Bronchial epithelial cell (primary cell): ENCODE measurements around the gene PLAGL2. TPM values are rescaled to one million over a fixed set of nuclear protein-coding genes. Genes with fewer than 3 reads are reported as not detected.

Experiments used
- DNase-seq: peaks from one replicate; pipeline ENCODE4 v3.0.0-alpha.2; 2010; ENCODE audit warnings: low read depth
- FAIRE-seq: peaks from 2 replicates; lab custom pipeline; 2011; peaks lifted over from hg19 to GRCh38; lab: Jason Lieb, UNC
- H3K27me3 ChIP-seq: 2 replicates; pipeline ENCODE4 v1.5.1; 2011; ENCODE audit warnings: low read length; ENCODE audit not compliant: control insufficient read depth, insufficient read depth
- H3K36me3 ChIP-seq: 2 replicates; pipeline ENCODE4 v1.5.1; 2011; ENCODE audit warnings: low read length; ENCODE audit not compliant: control insufficient read depth, insufficient read depth
- H3K4me3 ChIP-seq: 2 replicates; pipeline ENCODE4 v1.5.1; 2011; ENCODE audit warnings: mild to moderate bottlenecking, low read depth, low read length, control low read depth
- CTCF ChIP-seq: IDR thresholded peaks from 2 replicates; pipeline ENCODE4 v1.5.1; 2011; ENCODE audit warnings: mild to moderate bottlenecking, moderate library complexity, low read length, control low read depth, inconsistent platforms; ENCODE audit not compliant: insufficient read depth, severe bottlenecking
- total RNA-seq: library from RNA; depleted of rRNA; stranded (reverse); fragments of >200 nt; gene quantifications from 2 replicates; pipeline ENCODE4 v1.2.1, GENCODE V29; 2014

Gene PLAGL2
- total RNA-seq, 1 donor from 2014 or later, result 2.6 TPM

- H3K36me3 ChIP-seq, result peaks cover 23% of the 10 kb centered on the region
- no peak overlapping the region for H3K4me3 ChIP-seq
- TF ChIP-seq CTCF, result no peak
- H3K27me3 ChIP-seq, result no peaks in the 10 kb centered on the region
- DNase-seq (no peak), FAIRE-seq (no peak)
Measured at GRCh38 chr20:32233286-32233685, 25.7 kb upstream of the PLAGL2 start.

- FAIRE-seq, result no peak
- peaks cover 29% of the 10 kb centered on the region for H3K36me3 ChIP-seq
- no peak for DNase-seq
- no peak for TF ChIP-seq CTCF
- H3K4me3 ChIP-seq, result no peak overlapping the region
- no peaks in the 10 kb centered on the region for H3K27me3 ChIP-seq
Measured at GRCh38 chr20:32232326-32232886, 24.9 kb upstream of the PLAGL2 start.

- Histone ChIP-seq H3K36me3 (peaks cover 29% of the 10 kb centered on the region), H3K4me3 (no peak overlapping the region), H3K27me3 (no peaks in the 10 kb centered on the region)
- TF ChIP-seq CTCF, result no peak
- FAIRE-seq, result no peak
- DNase-seq, result no peak
Measured at GRCh38 chr20:32231847-32232246, 24.3 kb upstream of the PLAGL2 start.

- DNase-seq, result no peak
- Histone ChIP-seq H3K36me3 (peaks cover 29% of the 10 kb centered on the region), H3K27me3 (no peaks in the 10 kb centered on the region), H3K4me3 (no peak overlapping the region)
- FAIRE-seq, result no peak
- TF ChIP-seq CTCF, result no peak
Measured at GRCh38 chr20:32231245-32231644, 23.7 kb upstream of the PLAGL2 start.

GRCh38 chr20:32230707-32231106 is 23.2 kb upstream of the PLAGL2 start:
- no peak for TF ChIP-seq CTCF
- peaks cover 29% of the 10 kb centered on the region for H3K36me3 ChIP-seq
- no peak for FAIRE-seq
- no peak for DNase-seq
- H3K4me3 ChIP-seq, result no peak overlapping the region
- H3K27me3 ChIP-seq, result no peaks in the 10 kb centered on the region

GRCh38 chr20:32229251-32229747 is 21.8 kb upstream of the PLAGL2 start:
- H3K27me3 ChIP-seq, result no peaks in the 10 kb centered on the region
- FAIRE-seq (no peak), DNase-seq (no peak)
- peaks cover 28% of the 10 kb centered on the region for H3K36me3 ChIP-seq
- TF ChIP-seq CTCF, result no peak
- H3K4me3 ChIP-seq, result no peak overlapping the region
